BLaER1 (cell line): Measurements from ENCODE around the gene SLC7A1.

Experiments
- H3K27ac ChIP-seq: shearing (Covaris generic); formaldehyde crosslinking; 2 replicates; pipeline ENCODE4 v1.8.1; 2022
- H3K27me3 ChIP-seq: shearing (Covaris generic); formaldehyde crosslinking; 2 replicates; pipeline ENCODE4 v1.8.1; 2022
- H3K36me3 ChIP-seq: shearing (Covaris generic); formaldehyde crosslinking; 2 replicates; pipeline ENCODE4 v1.8.1; 2022
- H3K4me1 ChIP-seq: shearing (Covaris generic); formaldehyde crosslinking; 2 replicates; pipeline ENCODE4 v1.8.1; 2022
- H3K4me2 ChIP-seq: shearing (Covaris generic); formaldehyde crosslinking; 2 replicates; pipeline ENCODE4 v1.8.1; 2022
- H3K4me3 ChIP-seq: shearing (Covaris generic); formaldehyde crosslinking; 2 replicates; pipeline ENCODE4 v1.8.1; 2022
- H3K9ac ChIP-seq: shearing (Covaris generic); formaldehyde crosslinking; 2 replicates; pipeline ENCODE4 v1.8.1; 2022
- H3K9me3 ChIP-seq: shearing (Covaris generic); formaldehyde crosslinking; 2 replicates; pipeline ENCODE4 v1.8.1; 2022
- H4K20me1 ChIP-seq: shearing (Covaris generic); formaldehyde crosslinking; 2 replicates; pipeline ENCODE4 v1.8.1; 2022
- Cebpa-rat ChIP-seq: shearing (Covaris generic); IDR thresholded peaks from 2 replicates; pipeline ENCODE4 v1.8.1; 2022

Gene SLC7A1

GRCh38 chr13:29473166-29473565 lies 122.3 kb downstream of the SLC7A1 start:
- Histone ChIP-seq H3K9ac (no peak overlapping the region), H3K36me3 (no peaks in the 10 kb centered on the region), H3K4me2 (no peak overlapping the region), H3K4me3 (no peak overlapping the region), H3K27ac (no peak overlapping the region), H3K9me3 (no peaks in the 10 kb centered on the region), H4K20me1 (no peaks in the 10 kb centered on the region), H3K4me1 (no peaks in the 10 kb centered on the region), H3K27me3 (no peaks in the 10 kb centered on the region; the same call in 1 of the 2 replicates)
- TF ChIP-seq Cebpa-rat = no peak

GRCh38 chr13:29472332-29472961 lies 123.0 kb downstream of the SLC7A1 start:
- no peak overlapping the region for H3K4me3 ChIP-seq
- no peaks in the 10 kb centered on the region for H4K20me1 ChIP-seq
- no peaks in the 10 kb centered on the region; the same call in 1 of the 2 replicates for H3K27me3 ChIP-seq
- H3K27ac ChIP-seq = no peak overlapping the region
- TF ChIP-seq Cebpa-rat = no peak
- no peaks in the 10 kb centered on the region for H3K36me3 ChIP-seq
- H3K9me3 ChIP-seq = no peaks in the 10 kb centered on the region
- H3K9ac ChIP-seq = no peak overlapping the region
- H3K4me1 ChIP-seq = no peaks in the 10 kb centered on the region
- no peak overlapping the region for H3K4me2 ChIP-seq

GRCh38 chr13:29471551-29471950 lies 123.9 kb downstream of the SLC7A1 start:
- Histone ChIP-seq H3K36me3 (no peaks in the 10 kb centered on the region), H3K4me1 (no peaks in the 10 kb centered on the region), H3K4me3 (no peak overlapping the region), H3K4me2 (no peak overlapping the region), H3K27ac (no peak overlapping the region), H3K9me3 (no peaks in the 10 kb centered on the region), H3K27me3 (no peaks in the 10 kb centered on the region; the same call in 1 of the 2 replicates), H4K20me1 (no peaks in the 10 kb centered on the region), H3K9ac (no peak overlapping the region)
- no peak for TF ChIP-seq Cebpa-rat

- H3K4me3 ChIP-seq = no peak overlapping the region
- no peaks in the 10 kb centered on the region for H3K4me1 ChIP-seq
- H3K4me2 ChIP-seq = no peak overlapping the region
- no peaks in the 10 kb centered on the region for H3K36me3 ChIP-seq
- no peaks in the 10 kb centered on the region for H3K9me3 ChIP-seq
- TF ChIP-seq Cebpa-rat = no peak
- no peaks in the 10 kb centered on the region; the same call in 1 of the 2 replicates for H3K27me3 ChIP-seq
- H3K27ac ChIP-seq = no peak overlapping the region
- H3K9ac ChIP-seq = no peak overlapping the region
- H4K20me1 ChIP-seq = no peaks in the 10 kb centered on the region
These were observed 129.7 kb downstream of the SLC7A1 start for GRCh38 chr13:29465741-29466293.

- Histone ChIP-seq H3K27me3 (no peaks in the 10 kb centered on the region), H3K4me3 (no peak overlapping the region), H3K4me2 (no peak overlapping the region), H3K9me3 (no peaks in the 10 kb centered on the region), H3K9ac (no peak overlapping the region), H4K20me1 (no peaks in the 10 kb centered on the region), H3K36me3 (no peaks in the 10 kb centered on the region), H3K27ac (no peak overlapping the region), H3K4me1 (no peaks in the 10 kb centered on the region)
- no peak for TF ChIP-seq Cebpa-rat
These were observed 131.3 kb downstream of the SLC7A1 start for GRCh38 chr13:29464105-29464679.

GRCh38 chr13:29459813-29460355 lies 135.6 kb downstream of the SLC7A1 start:
- no peak overlapping the region for H3K4me2 ChIP-seq
- H4K20me1 ChIP-seq = no peaks in the 10 kb centered on the region
- H3K9ac ChIP-seq = no peak overlapping the region
- H3K27me3 ChIP-seq = no peaks in the 10 kb centered on the region
- no peak overlapping the region for H3K27ac ChIP-seq
- no peaks in the 10 kb centered on the region for H3K9me3 ChIP-seq
- H3K4me1 ChIP-seq = no peaks in the 10 kb centered on the region
- H3K4me3 ChIP-seq = no peak overlapping the region
- TF ChIP-seq Cebpa-rat = no peak
- H3K36me3 ChIP-seq = no peaks in the 10 kb centered on the region
